HCT116 (cell line): ENCODE results near the gene CCDC17. TPM values are rescaled to one million over a fixed set of nuclear protein-coding genes. Genes with fewer than 3 reads are reported as not detected.
A peak's percentile ranks its signal among the peaks of the same experiment; 100 is the strongest.

Experiments used
- ATAC-seq: fragments of 200-7000 bp; cut with Tn5 transposase; 2 replicates; pipeline ENCODE4 v1.9.1; 2020; ENCODE audit warnings: mild to moderate bottlenecking, moderate library complexity
- BruUV-seq: library from RNA; stranded (reverse); fragments of 400-500 nt; replicated peaks from 2 replicates; lab custom pipeline; 2021; lab: Mats Ljungman, UMichigan
- CTCF ChIA-PET: fragments of 300-600 bp; sonication (Branson Sonifier 250); formaldehyde crosslinking; loops from one replicate; lab custom pipeline; 2021; ENCODE audit warnings: antibody characterized with exemption; lab: Charles Lee
- POLR2A ChIA-PET: fragments of 300-600, 350-600 bp; sonication (Branson Sonifier 250); formaldehyde crosslinking; loops from one replicate; lab custom pipeline; 2021; ENCODE audit warnings: antibody characterized with exemption; lab: Charles Lee
- RAD21 ChIA-PET, 2 experiments: fragments of 300-600 bp; sonication (Branson Sonifier 250); formaldehyde crosslinking; loops; one replicate each; lab custom pipeline; 2023; ENCODE audit warnings: low total read pairs in 2 of 2; ENCODE audit not compliant: uncharacterized antibody in 2 of 2, unreplicated experiment in 2 of 2, low non-redundant PET in 1 of 2; lab: Charles Lee
- DNase-seq: peaks from one replicate; pipeline ENCODE4 v3.0.0-alpha.2; 2010; ENCODE audit warnings: low read depth, low spot score
- H2AFZ ChIP-seq: fragments of 200-600 bp; shearing (Covaris generic), sonication (generic); 2 replicates; pipeline ENCODE4 v1.6.1; 2017; ENCODE audit warnings: low read depth, mixed run types, mixed read lengths, antibody characterized with exemption, low read length; ENCODE audit not compliant: poor library complexity, severe bottlenecking
- H3K27ac ChIP-seq: 2 replicates; pipeline ENCODE4 v1.5.1; 2012; ENCODE audit warnings: low read depth, low read length
- H3K27me3 ChIP-seq: fragments of 200-600 bp; sonication (generic); 2 replicates; pipeline ENCODE4 v1.6.1; 2016; ENCODE audit warnings: mixed run types, low read length, mixed read lengths; ENCODE audit not compliant: insufficient read depth
- H3K36me3 ChIP-seq, 2 experiments: fragments of 200-500 bp in 1 of 2; fragments of 200-600 bp in 1 of 2; sonication (Bioruptor generic) in 1 of 2; sonication (generic) in 1 of 2; 2 replicates each; pipeline versions ENCODE4 v1.5.1 to v1.6.1; 2014 to 2016; ENCODE audit warnings: low read length in 2 of 2, inconsistent platforms in 1 of 2, mixed read lengths in 1 of 2, mixed run types in 1 of 2; ENCODE audit not compliant: insufficient read depth in 2 of 2, control insufficient read depth in 1 of 2
- H3K4me1 ChIP-seq, 2 experiments: fragments of 200-600 bp in 1 of 2; sonication (generic) in 1 of 2; 2 replicates each; pipeline versions ENCODE4 v1.5.1 to v1.6.1; 2012 to 2017; ENCODE audit warnings: low read length in 2 of 2, inconsistent platforms in 1 of 2, mild to moderate bottlenecking in 1 of 2, mixed read lengths in 1 of 2, mixed run types in 1 of 2, moderate library complexity in 1 of 2; ENCODE audit not compliant: insufficient read depth in 2 of 2, control insufficient read depth in 1 of 2
- H3K4me2 ChIP-seq: fragments of 200-600 bp; sonication (generic); 2 replicates; pipeline ENCODE4 v1.6.1; 2017; ENCODE audit warnings: mixed run types, low read length, mixed read lengths
- H3K4me3 ChIP-seq, 2 experiments: fragments of 200-600 bp in 1 of 2; sonication (generic) in 1 of 2; replicated peaks in 1 of 2; 2 replicates each; pipeline ENCODE4 v1.5.1; 2011 to 2016; ENCODE audit warnings: low read length in 2 of 2, control low read depth in 1 of 2, low read depth in 1 of 2, mild to moderate bottlenecking in 1 of 2, mixed read lengths in 1 of 2, mixed run types in 1 of 2
- H3K79me2 ChIP-seq: fragments of 200-600 bp; sonication (generic); 2 replicates; pipeline ENCODE4 v1.6.1; 2017; ENCODE audit warnings: mild to moderate bottlenecking, mixed run types, low read length, moderate library complexity, mixed read lengths; ENCODE audit not compliant: insufficient read depth
- H3K9ac ChIP-seq: fragments of 200-600 bp; sonication (generic); 2 replicates; pipeline ENCODE4 v1.6.1; 2016; ENCODE audit warnings: low read length, mixed read lengths
- H3K9me2 ChIP-seq: fragments of 200-600 bp; sonication (generic), shearing (Covaris generic); 2 replicates; pipeline ENCODE4 v1.6.1; 2017; ENCODE audit warnings: mixed run types, mild to moderate bottlenecking, moderate library complexity; ENCODE audit not compliant: insufficient read depth
- H3K9me3 ChIP-seq, 2 experiments: fragments of 200-500 bp in 1 of 2; fragments of 200-600 bp in 1 of 2; sonication (Bioruptor generic) in 1 of 2; sonication (generic) in 1 of 2; 2 replicates each; pipeline ENCODE4 v1.6.1; 2014 to 2017; ENCODE audit warnings: low read length in 2 of 2, mixed read lengths in 2 of 2, inconsistent platforms in 1 of 2, low read depth in 1 of 2, mild to moderate bottlenecking in 1 of 2, mixed run types in 1 of 2, moderate library complexity in 1 of 2; ENCODE audit not compliant: control insufficient read depth in 1 of 2, insufficient read depth in 1 of 2
- H4K20me1 ChIP-seq: fragments of 200-600 bp; sonication (generic), shearing (Covaris generic); 2 replicates; pipeline ENCODE4 v1.6.1; 2017; ENCODE audit warnings: mixed run types, mild to moderate bottlenecking, moderate library complexity; ENCODE audit not compliant: insufficient read depth
- ATF3 ChIP-seq: IDR thresholded peaks from 2 replicates; pipeline ENCODE4 v1.6.1; 2012
- CBX3 ChIP-seq: IDR thresholded peaks from 2 replicates; pipeline ENCODE4 v1.6.1; 2012; ENCODE audit warnings: low read depth
- CEBPB ChIP-seq: IDR thresholded peaks from 2 replicates; pipeline ENCODE4 v1.6.1; 2012; ENCODE audit warnings: low read depth
- CTCF ChIP-seq, 3 experiments: fragments of 200-600 bp in 1 of 3; sonication (generic) in 1 of 3; IDR thresholded peaks in 2 of 3; conservative IDR thresholded peaks in 1 of 3; 2 replicates each; pipeline ENCODE4 v1.5.1; 2012 to 2017; ENCODE audit warnings: low read depth in 2 of 3, low read length in 2 of 3, antibody characterized with exemption in 1 of 3, borderline replicate concordance in 1 of 3, control low read depth in 1 of 3, mild to moderate bottlenecking in 1 of 3, mixed read lengths in 1 of 3, mixed run types in 1 of 3, moderate library complexity in 1 of 3; ENCODE audit not compliant: insufficient read depth in 1 of 3
- EGR1 ChIP-seq: IDR thresholded peaks from 2 replicates; pipeline ENCODE4 v1.6.1; 2012; ENCODE audit warnings: low read depth
- ELF1 ChIP-seq: IDR thresholded peaks from 2 replicates; pipeline ENCODE4 v1.6.1; 2012; ENCODE audit warnings: low read depth, borderline replicate concordance
- FOSL1 ChIP-seq: IDR thresholded peaks from 2 replicates; pipeline ENCODE4 v1.6.1; 2012; ENCODE audit warnings: low read depth
- JUND ChIP-seq: IDR thresholded peaks from 2 replicates; pipeline ENCODE4 v1.6.1; 2012
- MAX ChIP-seq: IDR thresholded peaks from 2 replicates; pipeline ENCODE4 v1.6.1; 2012
- POLR2A ChIP-seq: IDR thresholded peaks from 2 replicates; pipeline ENCODE4 v1.7.0; 2011; ENCODE audit warnings: borderline replicate concordance; ENCODE audit not compliant: insufficient read depth, insufficient read length; ENCODE audit errors: extremely low read depth
- POLR2AphosphoS5 ChIP-seq: IDR thresholded peaks from 2 replicates; pipeline ENCODE4 v1.6.1; 2011; ENCODE audit warnings: mild to moderate bottlenecking, low read depth, low read length, moderate library complexity
- RAD21 ChIP-seq: IDR thresholded peaks from 2 replicates; pipeline ENCODE4 v1.6.1; 2012; ENCODE audit warnings: low read depth, mild to moderate bottlenecking
- REST ChIP-seq: IDR thresholded peaks from 2 replicates; pipeline ENCODE4 v1.6.1; 2012; ENCODE audit warnings: low read depth
- SIN3A ChIP-seq: IDR thresholded peaks from 2 replicates; pipeline ENCODE4 v1.6.1; 2012; ENCODE audit warnings: low read depth
- SP1 ChIP-seq: IDR thresholded peaks from 2 replicates; pipeline ENCODE4 v1.6.1; 2012; ENCODE audit warnings: low read depth
- SRF ChIP-seq: IDR thresholded peaks from 2 replicates; pipeline ENCODE4 v1.6.1; 2012; ENCODE audit warnings: low read depth
- TCF7L2 ChIP-seq: IDR thresholded peaks from 2 replicates; pipeline ENCODE4 v1.7.0; 2011; ENCODE audit warnings: borderline replicate concordance, inconsistent platforms; ENCODE audit not compliant: insufficient read depth, insufficient read length; ENCODE audit errors: extremely low read depth
- YY1 ChIP-seq: IDR thresholded peaks from 2 replicates; pipeline ENCODE4 v1.6.1; 2011; ENCODE audit warnings: low read length, low read depth, moderate library complexity, mild to moderate bottlenecking; ENCODE audit not compliant: insufficient replicate concordance; ENCODE audit errors: extremely low read depth
- ZBTB33 ChIP-seq: IDR thresholded peaks from 2 replicates; pipeline ENCODE4 v1.6.1; 2011; ENCODE audit warnings: mild to moderate bottlenecking, low read length, moderate library complexity; ENCODE audit not compliant: insufficient replicate concordance; ENCODE audit errors: extremely low read depth
- ZFX ChIP-seq: fragments of 450-650 bp; IDR thresholded peaks from 2 replicates; pipeline ENCODE4 v1.6.1; 2017
- intact Hi-C: fragments of 100-400 bp; cut with micrococcal nuclease; formaldehyde crosslinking; loops from 2 replicates; pipeline ENCODE4 v1.10.0; 2022
- total RNA-seq: library from RNA; stranded (reverse); gene quantifications from one replicate; pipeline ENCODE4 v1.2.1, GENCODE V29; 2021; ENCODE audit not compliant: unreplicated experiment

CCDC17 gene
- total RNA-seq, 1 experiment from 2014 or later, result 2.4 TPM

- RAD21 ChIA-PET, result no interaction called here
- no peak overlapping the region for H3K9ac ChIP-seq
- no peaks in the 10 kb centered on the region for H3K27me3 ChIP-seq
- intact Hi-C loops, result loop anchor here (2.0 to 10.0 kb wide), 2 partner anchors 200 to 236 kb away; no protein-coding TSS in a partner anchor
- peak overlapping the region; percentile 2; the same call in 1 of the 2 replicates for H3K27ac ChIP-seq
- H3K79me2 ChIP-seq, result peaks cover 29% of the 10 kb centered on the region
- POLR2A ChIA-PET, result no interaction called here
- BruUV-seq, result no TSS peak
- H2AFZ ChIP-seq, result no peak overlapping the region
- H3K4me2 ChIP-seq, result no peak overlapping the region
- CTCF ChIA-PET, result no interaction called here
- no peak for TF ChIP-seq SRF
- TF ChIP-seq RAD21, result no peak
- no peak for TF ChIP-seq TCF7L2
- TF ChIP-seq SP1, result no peak
- no peak for TF ChIP-seq POLR2AphosphoS5
- no peak for TF ChIP-seq ATF3
- no peak for TF ChIP-seq SIN3A
- no peak for TF ChIP-seq CTCF (IDR thresholded peaks at IDR 0.05 in 2 of 3, conservative IDR thresholded peaks at IDR 0.05 in 1 of 3; ENCODE audit: borderline replicate concordance in 1 of 3, insufficient read depth in 1 of 3, low read depth in 2 of 3, low read length in 2 of 3)
- no peak for TF ChIP-seq CEBPB
- no peak for TF ChIP-seq ZBTB33
- no peak for TF ChIP-seq FOSL1
- no peak for TF ChIP-seq JUND
- TF ChIP-seq YY1, result no peak
- TF ChIP-seq CBX3, result no peak
- TF ChIP-seq REST, result no peak
- TF ChIP-seq MAX, result no peak
- TF ChIP-seq EGR1, result no peak
- no peak for TF ChIP-seq ELF1
- TF ChIP-seq POLR2A, result no peak
- TF ChIP-seq ZFX, result no peak
- H3K4me1 ChIP-seq, result peaks cover 3 to 7% of the 10 kb centered on the region in 2 experiments; a peak in 3 of 4 replicates
- DNase-seq (no peak), ATAC-seq (no peak)
- peaks cover 17 to 26% of the 10 kb centered on the region in 2 experiments; a peak in 3 of 4 replicates for H3K36me3 ChIP-seq
- H4K20me1 ChIP-seq, result no peaks in the 10 kb centered on the region
- no peak overlapping the region for H3K4me3 ChIP-seq
- H3K9me2 ChIP-seq, result no peaks in the 10 kb centered on the region
- H3K9me3 ChIP-seq, result no peaks in the 10 kb centered on the region
These were observed 20.8 kb upstream of the CCDC17 start for GRCh38 chr1:45644661-45645060.
